HG03280 (cell line): ENCODE data around the gene AKAP13.
"Not testable (repeated sequence)": the region's sequence is repeated elsewhere in the genome, so short reads cannot be mapped to it uniquely, and the experiment has no call there.

Source experiments
- ATAC-seq: cut with Tn5 transposase; IDR thresholded peaks from one replicate; pipeline ENCODE4 v1.9.1; 2021; ENCODE audit warnings: mild to moderate bottlenecking, moderate library complexity; ENCODE audit not compliant: unreplicated experiment

AKAP13 gene

DNA sequence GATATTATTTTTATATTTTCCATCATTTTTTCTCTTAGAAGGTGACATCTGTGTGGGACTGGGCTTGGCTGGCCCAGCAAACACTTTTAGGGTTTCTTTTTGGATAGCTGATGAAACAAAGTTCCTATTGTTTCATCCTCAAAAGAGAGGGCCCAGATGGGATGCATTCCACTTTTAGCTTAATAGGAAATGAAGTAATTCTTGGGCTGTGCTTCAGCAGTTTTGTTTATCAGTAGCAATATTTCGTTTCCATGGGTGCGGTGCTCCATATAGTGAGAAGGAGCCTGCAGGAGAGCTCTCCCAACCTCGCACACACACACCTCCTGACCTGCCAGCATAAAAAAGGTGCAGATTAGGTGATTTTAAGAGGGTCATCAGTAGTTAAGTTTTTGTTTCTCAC lies 147.5 kb downstream of the AKAP13 start:
- ATAC-seq = no peak

DNA sequence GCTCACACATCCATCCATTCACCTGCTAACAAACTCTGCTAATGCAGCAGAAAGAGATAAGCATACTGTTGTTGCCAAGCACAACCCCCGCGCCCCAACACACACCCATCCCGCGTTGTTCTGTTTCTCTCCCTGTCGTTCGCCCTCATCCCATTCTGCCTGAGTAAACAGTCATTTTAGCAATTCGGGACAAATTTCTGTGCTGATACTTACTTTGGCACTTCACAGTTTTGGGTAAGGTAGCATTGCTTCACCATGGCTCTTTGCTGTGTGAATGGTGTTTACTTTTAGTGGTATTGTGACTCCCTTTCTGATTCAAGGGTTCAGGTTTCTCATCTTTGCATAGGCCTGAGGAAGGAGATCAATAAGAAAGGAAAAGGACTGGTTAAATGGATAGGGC lies 149.7 kb downstream of the AKAP13 start:
- ATAC-seq = no peak

DNA sequence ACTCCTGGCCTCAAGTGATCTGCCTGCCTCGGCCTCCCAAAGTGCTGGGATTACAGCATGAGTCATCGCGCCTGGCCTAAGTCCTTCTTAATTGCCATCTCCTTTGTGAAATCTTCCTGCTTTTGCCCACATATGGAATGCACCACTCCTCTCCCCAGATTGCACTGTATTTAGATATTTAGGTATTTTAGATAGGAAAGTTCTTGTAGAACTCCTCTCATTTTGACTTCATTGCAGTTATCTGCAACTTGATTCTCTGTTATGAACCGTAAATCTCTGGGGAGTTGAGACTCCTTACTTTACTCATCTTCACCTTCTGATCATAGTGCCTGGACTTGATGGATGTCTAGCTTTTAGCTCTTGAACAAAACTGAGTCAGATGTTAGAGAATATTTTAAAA lies 150.7 kb downstream of the AKAP13 start:
- no peak for ATAC-seq

DNA sequence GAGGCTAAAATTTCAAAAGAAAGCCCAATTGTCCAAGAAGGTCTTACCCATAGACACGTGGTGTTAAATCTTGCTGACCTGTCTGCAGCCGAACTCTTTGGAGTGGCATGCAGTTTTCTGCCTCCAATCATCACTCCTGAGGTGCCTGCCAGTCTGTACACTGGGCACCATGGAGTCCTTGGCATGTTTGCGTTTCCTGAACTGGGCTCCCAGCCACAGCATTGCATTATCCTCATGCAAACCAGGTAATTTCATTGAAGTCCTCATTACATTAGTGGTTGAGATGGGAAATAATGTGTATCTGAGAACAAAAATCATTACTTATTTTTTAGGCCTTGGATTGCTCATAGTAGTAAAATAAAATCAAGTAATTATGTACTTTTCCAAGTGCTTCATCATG lies 152.3 kb downstream of the AKAP13 start:
- no peak for ATAC-seq

DNA sequence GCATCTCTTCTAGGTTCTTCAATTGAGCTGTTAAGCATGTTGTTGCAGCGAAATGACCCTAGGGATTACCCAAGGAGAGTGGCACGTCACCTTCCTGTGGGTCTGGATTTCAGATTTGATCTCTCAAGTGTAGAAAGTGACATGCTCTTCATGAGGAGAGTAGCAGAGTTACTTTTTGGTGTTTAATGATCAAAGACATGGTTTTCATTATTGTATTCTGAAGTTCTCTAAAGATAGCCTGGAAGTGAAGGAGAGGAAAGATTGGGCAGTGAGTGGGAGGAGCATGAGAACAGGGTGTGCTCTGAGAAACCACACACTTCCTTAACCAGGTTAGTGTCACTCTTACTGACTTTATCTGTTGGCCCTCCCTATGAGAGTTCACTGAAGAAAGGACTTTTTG lies 153.6 kb downstream of the AKAP13 start:
- peak; percentile 65 for ATAC-seq

DNA sequence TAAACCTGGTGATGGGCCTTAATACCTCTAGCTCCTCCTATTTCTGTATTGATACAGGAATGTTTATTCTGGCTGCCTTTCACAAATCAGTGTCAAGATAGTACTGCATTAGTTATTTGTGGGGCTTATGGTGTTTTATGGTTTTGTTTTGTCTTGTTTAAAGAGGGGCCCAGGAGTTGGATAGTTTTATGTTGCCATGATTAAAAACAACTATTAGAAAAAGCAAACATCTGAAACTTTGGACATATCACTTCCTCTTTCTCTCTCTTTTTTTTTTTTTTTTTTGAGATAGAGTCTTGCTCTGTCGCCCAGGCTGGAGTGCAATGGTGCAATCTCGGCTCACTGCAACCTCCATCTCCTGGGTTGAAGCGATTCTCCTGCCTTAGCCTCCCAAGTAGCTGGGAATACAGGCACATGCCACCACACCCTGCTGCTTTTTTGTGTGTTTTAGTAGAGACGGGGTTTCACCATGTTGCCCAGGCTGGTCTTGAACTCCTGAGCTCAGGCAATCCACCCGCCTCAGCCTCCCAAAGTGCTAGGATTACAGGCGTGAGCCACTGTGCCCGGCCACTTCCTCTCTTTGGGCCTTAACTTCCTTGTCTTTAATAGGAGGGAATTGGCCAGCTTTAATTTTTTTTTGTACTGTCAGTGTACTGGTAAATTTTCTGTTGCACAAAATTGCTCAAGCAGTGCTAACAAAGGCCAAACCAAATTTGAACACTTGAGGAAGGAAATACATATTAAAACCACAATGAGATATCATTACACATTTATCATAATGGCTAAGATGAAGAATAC lies 155.3 kb downstream of the AKAP13 start:
- not testable (repeated sequence) for ATAC-seq

DNA sequence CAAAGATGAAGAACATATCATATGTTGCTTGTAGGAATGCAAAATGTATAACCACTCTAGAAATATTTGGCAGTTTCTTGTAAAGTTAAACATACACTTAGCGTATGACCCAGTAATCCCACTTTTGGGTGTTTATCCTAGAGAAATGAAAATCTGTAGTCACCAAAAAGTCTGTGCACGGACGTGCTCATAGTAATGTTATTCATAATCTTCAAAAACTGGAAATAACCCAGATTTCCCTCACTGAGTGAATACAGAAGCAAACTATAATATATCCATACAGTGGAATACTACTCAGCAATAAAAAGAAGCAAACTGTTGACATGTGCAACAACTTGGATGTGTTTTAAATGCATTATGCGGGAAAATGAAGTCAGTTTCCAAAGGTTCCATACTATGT lies 155.9 kb downstream of the AKAP13 start:
- no peak for ATAC-seq

DNA sequence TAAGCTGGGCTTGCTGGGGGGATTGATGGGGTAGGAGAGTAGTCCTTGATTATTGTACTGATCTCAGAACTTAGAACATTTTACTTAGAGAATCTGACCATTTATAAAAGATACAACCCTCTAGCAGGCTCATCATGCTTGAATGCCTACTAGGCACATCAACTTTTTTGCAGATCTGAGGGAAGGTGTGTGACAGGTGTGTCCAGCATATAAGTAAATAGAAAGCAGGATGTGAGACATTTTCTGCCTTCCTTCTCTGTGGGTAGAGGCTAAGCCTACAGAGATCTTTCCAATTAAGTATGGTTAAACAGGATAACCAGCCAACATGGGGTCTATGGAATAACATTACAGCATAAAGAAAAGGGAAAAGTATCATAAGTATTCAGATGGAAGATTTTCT lies 159.1 kb downstream of the AKAP13 start:
- no peak for ATAC-seq

DNA sequence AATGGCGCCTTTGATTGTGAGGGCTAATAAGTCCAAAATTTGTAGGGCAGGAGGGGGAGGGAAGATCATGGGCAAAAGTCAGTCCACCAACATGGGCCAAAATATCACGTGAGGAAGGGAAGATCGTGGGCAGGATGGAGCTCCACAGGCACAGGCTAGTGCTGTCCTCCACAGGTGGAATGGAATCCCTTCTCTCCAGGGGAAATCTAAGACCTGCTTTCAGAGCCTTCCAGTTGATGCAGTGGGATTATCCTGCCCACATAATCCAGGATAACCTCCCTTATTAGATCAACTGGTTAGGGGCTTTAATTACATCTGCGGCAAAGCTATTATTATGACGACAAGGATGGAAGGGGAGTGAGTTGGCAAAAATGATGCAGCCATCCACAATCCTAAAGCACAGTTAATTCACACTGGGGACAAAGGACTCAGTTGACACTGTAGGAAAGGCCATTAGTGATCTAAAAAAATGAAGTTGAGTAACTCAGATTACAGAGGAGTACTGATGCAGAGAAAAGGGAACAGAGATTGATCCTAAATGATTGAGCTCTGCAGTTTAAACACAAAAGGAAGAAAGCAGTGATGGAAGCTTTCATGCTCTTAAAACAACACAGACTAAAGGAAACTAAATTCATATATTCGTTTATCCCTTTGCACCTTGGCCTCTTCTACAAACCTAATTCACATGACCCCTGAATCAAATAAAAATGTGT lies 159.8 kb downstream of the AKAP13 start:
- no peak for ATAC-seq

DNA sequence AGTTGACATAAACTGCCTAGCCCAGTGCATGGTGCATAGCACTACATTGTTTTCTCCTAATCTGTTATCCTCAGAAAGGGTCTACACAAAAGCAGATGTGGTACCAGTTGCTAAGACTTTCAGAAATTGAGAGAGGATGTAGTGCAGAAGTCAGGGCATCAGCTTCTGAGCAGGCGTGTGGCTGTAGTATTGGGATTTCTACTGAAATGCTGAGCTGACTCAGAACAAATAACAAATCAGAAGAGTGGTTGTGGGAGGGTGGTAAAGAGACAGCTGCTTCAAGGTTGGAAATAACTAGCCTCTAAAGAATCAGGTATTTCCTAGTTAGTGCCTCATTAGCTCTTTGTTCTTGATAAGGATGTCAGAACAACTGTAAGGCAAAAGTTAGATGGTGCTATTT lies 161.3 kb downstream of the AKAP13 start:
- ATAC-seq = no peak

DNA sequence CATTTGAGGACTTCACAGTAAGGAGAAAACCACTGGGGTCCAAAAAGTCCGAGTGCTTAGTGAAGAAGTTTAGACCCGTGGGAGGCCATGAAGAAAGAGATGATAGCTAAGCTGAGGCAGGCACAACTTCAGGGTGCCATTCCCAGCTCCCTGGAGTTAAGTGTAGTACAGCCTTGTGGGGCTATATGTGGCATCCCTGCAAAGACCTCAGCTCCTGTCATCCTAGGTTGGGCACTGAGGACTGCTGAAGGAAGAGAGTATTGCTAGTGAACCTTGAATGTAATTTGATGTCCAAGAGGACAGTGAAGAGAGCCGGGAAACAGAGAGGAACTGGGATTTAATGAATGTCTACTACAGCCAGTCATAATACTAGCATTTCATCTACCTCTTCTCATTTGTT lies 162.1 kb downstream of the AKAP13 start:
- ATAC-seq = no peak

DNA sequence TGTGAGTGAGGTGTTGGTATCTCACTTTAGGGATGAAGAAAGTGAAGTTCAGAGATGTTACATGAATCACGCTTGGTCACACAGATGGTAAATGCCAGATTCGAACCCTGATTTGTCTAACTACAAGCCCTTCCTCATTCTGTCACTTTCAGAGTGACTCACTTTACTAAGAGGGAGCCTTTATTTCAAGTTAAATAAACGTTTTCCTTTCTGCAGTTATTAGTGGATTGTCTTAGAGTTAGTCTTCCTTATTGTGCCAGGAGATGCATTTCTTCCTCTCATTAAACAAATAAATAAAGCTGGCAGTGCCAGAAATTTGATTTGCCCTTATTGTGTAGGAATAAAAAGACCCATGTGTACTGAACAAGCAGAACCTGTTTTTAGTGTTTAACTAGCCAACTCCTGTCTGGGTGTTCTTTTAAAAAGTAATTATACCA lies 162.5 kb downstream of the AKAP13 start:
- no peak for ATAC-seq

DNA sequence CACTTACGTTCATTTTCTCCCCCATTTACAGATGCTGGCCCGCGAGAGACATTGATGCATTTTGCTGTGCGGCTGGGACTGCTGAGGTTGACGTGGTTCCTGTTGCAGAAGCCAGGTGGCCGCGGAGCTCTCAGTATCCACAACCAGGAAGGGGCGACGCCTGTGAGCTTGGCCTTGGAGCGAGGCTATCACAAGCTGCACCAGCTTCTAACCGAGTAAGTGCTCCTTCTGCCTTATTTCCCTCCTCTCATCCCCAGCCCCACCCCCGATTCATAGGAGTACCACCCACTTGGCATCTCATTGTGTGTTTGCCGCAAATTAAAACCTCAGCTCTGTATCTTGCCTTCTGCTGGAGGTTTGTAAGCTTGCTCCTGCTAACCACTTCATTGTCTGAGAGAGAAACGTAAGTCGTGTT lies 163.3 kb downstream of the AKAP13 start:
- ATAC-seq = no peak

DNA sequence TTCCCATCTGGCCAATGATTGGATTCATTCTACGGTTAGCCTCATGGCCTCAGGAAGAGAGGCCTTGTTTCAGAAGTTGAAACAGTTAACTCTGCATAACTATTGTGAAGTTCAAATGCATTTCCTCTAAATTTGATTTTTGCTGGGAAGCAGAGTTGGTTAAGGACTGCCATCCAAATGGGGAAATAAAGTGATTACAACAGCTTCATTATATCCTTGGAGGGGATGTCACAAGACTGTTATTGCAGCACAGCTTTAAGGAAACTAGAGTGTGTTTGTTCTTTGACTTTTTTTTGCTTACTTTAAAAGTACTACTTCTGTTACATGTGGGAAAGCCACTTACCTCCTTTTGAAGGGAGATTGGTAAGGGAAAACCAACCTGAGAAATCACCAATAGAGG lies 164.8 kb downstream of the AKAP13 start:
- ATAC-seq = no peak

DNA sequence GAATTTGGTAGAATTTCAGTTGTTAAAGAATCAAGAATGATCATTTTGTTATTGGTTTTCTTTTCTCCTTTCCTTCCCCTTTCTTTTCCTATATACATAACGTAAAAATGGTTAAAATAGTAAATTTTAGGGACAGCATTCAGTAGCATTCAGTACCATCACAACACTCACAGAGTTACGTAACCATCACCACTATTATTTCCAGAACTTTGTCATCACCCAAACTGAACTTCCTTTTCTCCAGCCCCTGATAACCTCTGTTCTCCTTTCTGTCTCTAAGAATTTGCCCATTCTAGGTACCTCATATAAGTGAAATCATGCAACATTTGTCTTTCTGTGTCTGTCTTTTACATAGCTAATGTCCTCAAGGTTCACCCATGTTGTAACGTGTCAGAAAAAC lies 165.3 kb downstream of the AKAP13 start:
- no peak for ATAC-seq

DNA sequence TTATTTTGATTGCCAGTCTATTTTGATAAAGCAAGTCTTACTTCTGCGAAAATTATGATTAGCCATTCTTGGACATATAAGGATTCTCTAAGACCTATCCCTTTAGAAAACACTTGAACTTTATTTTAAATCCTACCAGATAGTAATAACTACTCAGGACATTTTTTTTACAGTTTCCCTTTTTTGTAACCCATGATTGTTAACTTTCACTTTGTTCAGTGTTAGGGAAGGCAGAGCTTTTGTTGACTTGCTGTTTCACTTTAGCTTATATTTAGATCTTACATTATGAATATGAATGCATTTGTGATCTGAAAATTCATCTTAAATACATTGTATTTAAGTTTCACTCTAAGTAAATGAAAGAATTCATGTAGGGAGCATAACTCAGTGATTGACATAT lies 167.0 kb downstream of the AKAP13 start:
- ATAC-seq = no peak

DNA sequence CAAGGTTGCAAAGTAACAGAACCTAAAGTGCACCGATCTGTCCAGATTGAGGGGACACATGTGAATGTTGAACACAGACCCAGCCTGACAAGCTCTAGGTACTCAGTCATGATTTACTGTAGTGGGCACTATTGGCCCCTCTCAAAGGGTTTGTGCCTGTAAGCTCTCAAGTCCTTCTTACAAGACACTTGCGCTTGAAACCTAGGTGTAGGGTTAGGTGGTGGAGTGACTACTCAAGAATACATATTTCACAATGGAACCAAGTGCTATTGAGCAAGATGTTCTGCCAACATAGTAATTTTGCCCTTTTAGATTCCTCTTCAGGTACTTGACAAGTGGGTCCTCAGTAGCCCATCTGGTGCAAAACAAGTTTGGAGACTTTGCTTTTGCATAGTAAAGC lies 169.9 kb downstream of the AKAP13 start:
- no peak for ATAC-seq

DNA sequence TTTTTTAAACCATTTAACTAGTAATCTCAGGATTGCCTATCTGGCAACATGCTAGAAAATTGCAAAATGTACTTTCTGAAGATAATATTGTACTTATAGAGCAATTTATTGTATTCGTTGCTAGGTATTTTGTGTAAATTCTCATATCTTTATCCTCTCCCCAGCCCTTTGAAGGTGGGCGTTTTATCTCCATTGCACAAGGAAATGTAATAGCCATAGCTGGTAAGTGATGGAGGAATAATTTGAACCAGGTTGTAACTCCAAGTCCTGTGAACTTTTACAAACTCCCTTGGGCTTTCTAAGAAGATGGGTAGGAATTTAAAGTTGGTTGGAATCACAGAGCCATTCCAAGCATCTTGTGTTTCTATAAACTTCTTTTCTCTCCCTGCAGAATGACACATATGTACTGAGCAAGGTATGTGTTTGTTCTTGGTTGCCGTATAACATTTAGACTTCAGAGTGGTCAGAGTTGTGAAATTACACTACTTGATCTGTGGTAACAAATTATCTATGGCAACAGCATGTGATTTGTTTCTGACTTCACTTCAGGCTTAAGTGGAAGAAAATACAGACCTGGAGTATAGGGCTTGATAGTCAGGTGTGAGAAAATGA lies 170.9 kb downstream of the AKAP13 start:
- no peak for ATAC-seq

DNA sequence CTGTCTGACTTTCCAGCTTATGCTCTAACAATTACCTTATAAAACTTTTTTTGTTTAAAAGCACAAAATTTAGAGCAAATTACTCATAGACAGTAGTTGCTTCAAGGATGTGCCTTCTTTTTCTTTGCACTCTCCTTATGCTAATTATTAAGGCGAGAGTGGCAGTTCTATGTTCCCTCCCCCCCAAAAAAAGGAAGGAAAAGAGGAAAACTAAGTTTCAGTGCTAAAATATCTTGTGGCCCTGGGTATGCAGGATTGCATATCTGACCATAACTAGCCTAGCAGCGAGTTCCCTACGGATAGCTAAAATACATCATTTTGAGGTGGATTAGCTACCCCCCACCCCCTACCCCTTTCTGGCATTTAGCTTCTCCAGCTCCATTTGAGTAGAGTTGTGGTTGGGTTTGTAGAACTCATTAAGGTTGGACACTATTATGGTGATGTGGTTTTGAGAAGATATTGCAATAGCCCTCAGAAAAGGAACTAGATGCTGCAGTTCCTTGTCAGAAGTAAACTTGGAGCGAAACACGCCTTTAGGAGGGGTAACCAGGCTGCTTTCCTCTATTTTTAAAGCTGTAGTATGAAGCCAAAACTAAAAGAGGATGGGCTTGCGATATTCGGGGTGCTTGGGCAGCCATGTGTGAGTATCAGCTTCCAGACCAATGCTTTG lies 174.6 kb downstream of the AKAP13 start:
- ATAC-seq = peak; percentile 42

DNA sequence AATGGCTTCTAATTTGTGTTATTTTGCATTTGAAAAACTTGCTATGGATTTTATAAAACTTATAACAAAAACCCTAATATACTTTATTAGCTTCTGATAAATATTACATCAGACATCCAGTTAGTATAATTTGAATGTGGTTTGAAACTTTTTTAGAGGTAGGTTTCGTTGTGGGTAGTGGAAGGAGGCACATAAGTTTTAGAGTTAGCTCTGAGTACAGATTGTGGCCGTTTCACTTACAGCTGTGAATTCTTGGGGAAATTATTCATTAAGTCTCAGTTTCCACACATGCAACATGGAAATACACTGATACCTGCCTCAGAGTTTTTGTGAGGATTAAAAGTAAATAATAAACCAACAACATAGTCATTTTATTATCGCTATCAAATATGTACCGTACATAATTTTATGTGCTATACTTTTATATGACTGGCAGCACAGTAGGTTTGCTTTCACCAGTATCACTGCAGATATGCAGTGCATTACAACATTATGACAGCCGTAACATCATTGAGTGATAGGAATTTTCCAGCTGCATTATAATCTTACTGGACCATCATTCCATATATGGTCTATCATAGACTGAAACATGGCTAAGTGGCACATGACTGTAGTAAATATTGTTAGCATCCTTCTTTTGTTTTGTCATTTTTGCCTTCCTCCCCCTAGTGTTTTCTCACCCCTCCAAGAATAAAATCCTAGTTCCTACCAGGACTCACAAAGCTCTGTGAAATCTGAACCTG lies 175.6 kb downstream of the AKAP13 start:
- peak; percentile 52 for ATAC-seq

DNA sequence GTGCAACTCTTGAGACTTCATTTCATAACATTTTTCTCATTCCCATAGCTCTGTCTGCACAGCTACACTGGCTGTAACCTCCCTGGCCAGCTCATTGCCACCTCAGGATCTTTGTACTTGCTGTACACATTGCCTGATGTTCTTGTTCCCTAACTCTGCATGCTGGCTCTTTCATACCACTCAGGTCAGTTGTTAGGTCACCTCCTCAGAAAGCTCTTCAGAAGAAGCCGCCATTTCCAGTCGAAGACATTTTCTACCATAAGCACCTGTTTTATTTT lies 176.2 kb downstream of the AKAP13 start:
- ATAC-seq = no peak
